GM12872 (cell line): ENCODE results near the gene GAD2.

Experiments used
- CTCF ChIP-seq: IDR thresholded peaks from 3 replicates; pipeline ENCODE4 v1.5.1; 2011; ENCODE audit warnings: low read depth, mild to moderate bottlenecking, low read length, moderate library complexity; ENCODE audit not compliant: insufficient read depth

GAD2 gene

GRCh38 chr10:26216585-26217395, at the start of gene GAD2:
Gene GAD2, plus strand, starts transcription at chr10:26216774. Its CDS starts 36 bp downstream, at chr10:26216810.
- TF ChIP-seq CTCF, result no peak

GRCh38 chr10:26169466-26169865, 47.1 kb upstream of the GAD2 start:
- TF ChIP-seq CTCF, result no peak

GRCh38 chr10:26172131-26172530, 44.4 kb upstream of the GAD2 start:
- no peak for TF ChIP-seq CTCF

GRCh38 chr10:26173837-26174236, 42.7 kb upstream of the GAD2 start:
- TF ChIP-seq CTCF, result no peak

GRCh38 chr10:26177341-26177740, 39.2 kb upstream of the GAD2 start:
- no peak for TF ChIP-seq CTCF

GRCh38 chr10:26194275-26194674, 22.3 kb upstream of the GAD2 start:
- TF ChIP-seq CTCF, result no peak

- no peak for TF ChIP-seq CTCF
These were observed 19.3 kb upstream of the GAD2 start for GRCh38 chr10:26197248-26197647.

- TF ChIP-seq CTCF, result no peak
These were observed 18.5 kb upstream of the GAD2 start for GRCh38 chr10:26198119-26198518.
